Activated T-cell treated with anti-CD3 and anti-CD28 coated beads, Interleukin-2, amount 50 U/mL, for 72 hours (primary cell): ENCODE measurements around the gene KDSR. TPM values are rescaled to one million over a fixed set of nuclear protein-coding genes. Genes with fewer than 3 reads are reported as not detected.
A peak's percentile ranks its signal among the peaks of the same experiment; 100 is the strongest.

ENCODE experiments used
- ATAC-seq, 2 donors: fragments of 150-1000 bp; cut with Tn5 transposase; replicated peaks in 1 of 2; 2 replicates each; pipeline ENCODE4 v1.10.0; 2021; ENCODE audit warnings: moderate library complexity in 2 of 2, mild to moderate bottlenecking in 1 of 2
- DNase-seq, 2 donors: peaks; one replicate each; pipeline ENCODE4 v3.0.0; 2021 to 2022; ENCODE audit warnings: mixed read lengths in 1 of 2
- H3K27ac Mint-ChIP-seq: one replicate; pipeline ENCODE4 v1.8.0; 2022; ENCODE audit warnings: mild to moderate bottlenecking, moderate library complexity, mixed read lengths
- H3K27me3 Mint-ChIP-seq: one replicate; pipeline ENCODE4 v1.8.0; 2022; ENCODE audit warnings: low read depth, mixed read lengths
- H3K36me3 Mint-ChIP-seq, 2 donors: one replicate each; pipeline ENCODE4 v1.8.0; 2022; ENCODE audit warnings: mixed read lengths in 2 of 2, mild to moderate bottlenecking in 1 of 2; ENCODE audit not compliant: insufficient read depth in 2 of 2
- H3K4me1 Mint-ChIP-seq: one replicate; pipeline ENCODE4 v1.8.0; 2022; ENCODE audit warnings: low read depth, mixed read lengths
- H3K4me3 Mint-ChIP-seq, 2 donors: one replicate each; pipeline ENCODE4 v1.8.0; 2022; ENCODE audit warnings: mild to moderate bottlenecking in 2 of 2, mixed read lengths in 2 of 2, moderate library complexity in 2 of 2
- H3K9me3 Mint-ChIP-seq, 2 donors: one replicate each; pipeline ENCODE4 v1.8.0; 2022; ENCODE audit warnings: mixed read lengths in 2 of 2
- total RNA-seq, 2 donors: library from RNA; stranded (reverse); gene quantifications; one replicate each; pipeline ENCODE4 v1.2.3, GENCODE V29; 2022

The KDSR gene
- total RNA-seq, 2 donors from 2014 or later, result 69.6 to 81.0 TPM

DNA sequence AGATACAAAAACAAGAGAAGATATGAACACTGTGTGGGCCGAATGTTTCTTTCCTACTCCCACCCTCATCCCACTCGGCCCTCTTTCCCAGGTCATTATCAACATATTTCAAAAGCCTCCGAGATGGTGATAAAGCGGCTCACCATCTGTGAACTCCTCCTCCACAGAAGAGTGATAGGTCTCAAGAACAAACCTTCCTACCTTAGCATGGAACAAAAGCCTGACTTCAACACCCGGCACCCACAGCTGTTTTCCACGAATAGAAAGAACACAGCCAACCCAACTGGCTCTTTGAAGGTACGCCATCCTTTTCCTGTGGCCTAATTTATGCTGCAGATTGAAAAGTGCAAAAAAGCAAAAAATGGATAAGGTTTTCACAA is 76.2 kb downstream of the KDSR start:
- ATAC-seq (peak in 1 of 2 donors; percentile 25), DNase-seq (no peak)
- peaks cover 29% of the 10 kb centered on the region in 2 donors for H3K36me3 Mint-ChIP-seq
- no peaks in the 10 kb centered on the region for H3K9me3 Mint-ChIP-seq
- H3K27ac Mint-ChIP-seq, result peak overlapping the region; percentile 87
- no peaks in the 10 kb centered on the region for H3K27me3 Mint-ChIP-seq
- H3K4me3 Mint-ChIP-seq, result peak overlapping the region; percentile 49 to 62
- peaks cover 6% of the 10 kb centered on the region for H3K4me1 Mint-ChIP-seq

DNA sequence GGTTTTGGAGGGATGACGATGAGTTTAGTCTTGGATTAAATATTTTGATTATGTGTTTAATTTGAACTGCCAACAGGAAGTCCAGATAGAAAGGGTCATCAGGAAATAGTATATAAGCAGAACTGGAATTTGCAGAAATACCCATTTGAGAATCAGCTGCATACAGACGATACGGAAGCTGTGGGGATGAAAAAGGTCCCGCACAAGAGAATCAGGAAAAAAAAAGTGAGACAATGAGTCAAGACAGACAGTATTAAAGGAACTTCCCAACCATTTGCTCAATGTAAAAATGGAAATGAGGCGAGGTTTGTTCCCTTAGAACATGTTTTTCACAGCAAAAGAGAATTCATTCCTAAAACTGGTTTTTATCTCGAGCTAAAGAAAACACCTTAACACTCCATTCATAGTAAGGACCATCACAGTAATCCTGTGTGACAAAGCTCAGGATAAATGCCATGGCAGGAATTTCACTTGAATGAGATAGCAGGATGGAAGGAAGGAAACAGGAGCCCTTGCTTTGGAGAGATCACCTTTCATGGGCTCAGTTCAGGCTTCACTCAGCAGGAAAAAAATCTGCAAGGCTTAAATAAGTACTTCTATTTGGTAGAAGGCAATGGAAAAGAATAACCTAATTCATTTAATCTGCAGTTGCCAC is 76.7 kb downstream of the KDSR start:
- H3K4me1 Mint-ChIP-seq, result peaks cover under 1% of the 10 kb centered on the region
- no peaks in the 10 kb centered on the region for H3K9me3 Mint-ChIP-seq
- no peak for DNase-seq
- peaks cover 26 to 29% of the 10 kb centered on the region in 2 donors for H3K36me3 Mint-ChIP-seq
- H3K27me3 Mint-ChIP-seq, result no peaks in the 10 kb centered on the region
- ATAC-seq, result no peak
- H3K27ac Mint-ChIP-seq, result peak overlapping the region; percentile 87
- peak overlapping the region; percentile 49 to 62 for H3K4me3 Mint-ChIP-seq

DNA sequence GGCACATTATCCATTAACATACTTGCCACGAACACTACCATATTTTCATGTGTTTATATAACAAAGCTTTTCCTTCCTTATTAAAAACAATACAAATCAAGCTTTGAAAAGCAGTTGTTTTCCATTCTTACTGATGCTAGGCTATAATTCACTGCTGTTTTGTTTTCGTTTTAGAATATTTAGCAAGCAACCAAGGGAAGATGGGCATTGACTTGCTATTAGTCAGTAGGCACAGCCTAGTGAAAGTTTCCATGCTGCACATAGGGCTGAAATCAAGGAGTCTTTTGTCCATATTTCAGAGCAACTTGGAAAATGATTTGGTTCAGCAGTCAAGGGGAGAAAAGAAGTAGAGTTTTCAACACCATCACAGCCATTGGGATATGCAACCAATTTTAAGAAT is 78.7 kb downstream of the KDSR start:
- Mint-ChIP-seq H3K9me3 (no peaks in the 10 kb centered on the region), H3K27ac (no peak overlapping the region), H3K4me3 (no peak overlapping the region), H3K4me1 (peaks cover 8% of the 10 kb centered on the region), H3K27me3 (no peaks in the 10 kb centered on the region), H3K36me3 (peaks cover 20 to 29% of the 10 kb centered on the region in 2 donors)
- DNase-seq (no peak), ATAC-seq (no peak)

DNA sequence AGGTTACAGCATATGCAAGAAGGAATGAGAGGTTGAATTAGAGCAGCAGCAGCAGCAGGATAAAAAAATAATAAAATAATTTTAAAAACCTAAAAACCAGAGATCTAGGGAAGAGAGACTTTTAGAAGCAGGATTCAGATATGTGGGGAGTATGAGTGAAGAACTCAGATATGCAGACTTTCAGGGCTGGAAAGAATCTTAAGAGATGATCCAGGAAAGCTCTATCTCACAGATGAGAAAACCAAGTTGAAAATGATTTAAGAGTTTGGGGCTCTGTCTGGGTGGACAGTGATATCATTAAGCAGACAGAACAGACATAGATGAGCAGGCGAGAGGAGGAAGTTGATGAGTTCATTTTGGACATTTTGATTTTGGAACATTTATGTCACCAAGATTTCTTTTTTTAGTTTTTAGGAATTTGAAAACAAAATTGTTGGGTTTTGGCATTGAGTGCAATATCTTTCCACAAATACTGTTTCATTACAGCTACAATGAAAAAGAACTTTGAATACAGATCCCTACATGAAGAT is 79.2 kb downstream of the KDSR start:
- peaks cover 18 to 27% of the 10 kb centered on the region in 2 donors for H3K36me3 Mint-ChIP-seq
- no peak for ATAC-seq
- H3K27me3 Mint-ChIP-seq, result no peaks in the 10 kb centered on the region
- H3K4me3 Mint-ChIP-seq, result no peak overlapping the region
- no peaks in the 10 kb centered on the region for H3K9me3 Mint-ChIP-seq
- peaks cover 11% of the 10 kb centered on the region for H3K4me1 Mint-ChIP-seq
- no peak for DNase-seq
- H3K27ac Mint-ChIP-seq, result no peak overlapping the region

DNA sequence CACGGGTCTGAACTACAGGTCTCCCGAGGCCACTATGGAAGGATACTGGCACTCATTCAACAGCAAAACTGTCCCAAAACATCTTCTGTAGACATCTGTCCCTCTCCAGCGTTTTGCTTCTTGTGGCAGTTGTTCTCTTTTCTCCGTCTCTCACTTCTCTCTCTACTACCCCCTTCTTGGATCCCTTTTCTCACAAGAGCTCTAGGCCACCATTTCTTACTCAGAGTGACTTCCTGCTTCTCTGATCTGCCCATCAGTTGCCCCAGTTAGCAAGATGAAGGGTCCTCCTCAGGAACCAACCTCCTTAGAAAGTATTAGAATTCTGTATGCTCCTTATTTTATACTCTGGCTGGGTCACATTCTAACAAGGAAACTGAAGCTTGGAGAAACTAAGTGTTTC is 80.1 kb downstream of the KDSR start:
- Mint-ChIP-seq H3K9me3 (no peaks in the 10 kb centered on the region), H3K27me3 (no peaks in the 10 kb centered on the region), H3K36me3 (peaks cover 13 to 23% of the 10 kb centered on the region in 2 donors), H3K27ac (no peak overlapping the region), H3K4me3 (no peak overlapping the region), H3K4me1 (peaks cover 11% of the 10 kb centered on the region)
- ATAC-seq (no peak), DNase-seq (no peak)

DNA sequence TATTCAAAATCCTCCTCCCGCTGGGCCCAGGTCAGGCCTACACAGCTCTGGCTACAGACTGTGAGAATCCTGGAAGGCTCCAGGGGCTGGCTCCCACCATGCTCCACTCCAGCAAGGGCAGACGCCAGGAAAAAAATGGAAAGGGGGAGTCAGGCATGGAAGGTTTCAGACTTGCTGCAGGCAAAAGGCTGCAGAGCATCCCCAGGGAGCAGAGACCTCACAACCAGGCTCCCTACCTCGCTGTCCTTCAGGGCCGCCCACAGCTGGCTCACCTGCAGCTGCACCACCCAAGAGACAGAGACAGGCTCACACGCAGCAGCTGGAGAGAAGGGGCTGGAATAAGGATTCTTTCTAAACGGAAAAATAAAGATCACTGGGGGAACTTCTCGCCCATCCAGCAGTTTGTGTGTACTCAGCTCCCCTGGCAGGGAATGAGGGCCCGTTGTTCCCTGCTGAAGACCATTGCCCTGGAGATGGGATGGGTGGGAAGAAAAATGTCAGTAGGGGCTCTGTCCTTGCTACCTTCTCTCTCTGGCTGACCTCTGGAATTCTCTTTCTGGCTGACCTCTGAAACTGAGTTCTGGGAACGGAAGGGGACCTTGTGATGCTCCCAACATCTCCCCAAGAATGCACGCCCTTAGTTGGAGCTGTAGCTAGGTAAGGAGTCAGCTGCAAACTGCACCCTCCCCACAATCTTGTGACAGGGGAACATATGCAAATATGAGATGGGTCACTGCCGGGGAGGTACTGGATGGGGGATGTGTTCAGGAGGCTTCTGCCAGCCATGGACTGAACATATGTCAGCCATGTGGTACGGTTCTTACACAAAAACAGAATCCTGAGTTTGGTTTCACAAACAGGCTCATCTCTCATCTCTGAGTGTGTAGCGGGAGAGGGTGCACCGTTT is 81.9 kb downstream of the KDSR start:
- Mint-ChIP-seq H3K27me3 (no peaks in the 10 kb centered on the region), H3K36me3 (peaks cover 19 to 31% of the 10 kb centered on the region in 2 donors), H3K4me1 (peaks cover 24% of the 10 kb centered on the region), H3K4me3 (no peak overlapping the region), H3K27ac (no peak overlapping the region), H3K9me3 (peaks cover 0 to 3% of the 10 kb centered on the region in 2 donors)
- no peak for DNase-seq
- peak; percentile 34 to 42 for ATAC-seq

DNA sequence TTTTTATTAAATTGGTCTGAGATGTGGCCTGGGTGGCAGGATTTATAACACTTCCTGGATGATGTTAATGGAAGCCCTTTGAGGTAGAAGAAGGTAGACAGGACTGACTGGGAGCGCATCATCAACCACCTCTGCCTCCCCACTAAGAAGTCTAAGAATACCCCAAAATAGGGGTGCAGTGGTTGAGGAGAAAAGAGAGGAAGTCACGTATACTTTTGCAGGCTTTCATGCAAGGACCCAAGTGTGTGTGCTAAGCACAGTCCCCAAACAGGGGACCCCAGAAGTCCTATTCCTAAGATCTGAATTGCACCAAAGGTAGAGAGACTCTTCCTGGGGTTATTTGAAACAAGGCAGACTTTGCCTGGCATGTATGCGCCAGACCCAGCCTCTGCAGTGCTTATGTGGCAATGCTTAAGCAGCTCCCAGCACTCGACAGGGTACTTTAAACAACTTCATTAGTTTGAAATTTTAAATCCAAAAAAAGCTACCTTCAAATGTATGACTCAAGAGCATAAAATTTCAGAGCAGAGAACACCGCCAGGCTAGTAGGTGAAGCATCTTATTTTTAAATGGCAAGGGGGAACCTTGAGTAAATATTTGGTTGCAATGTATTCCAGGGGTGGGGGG is 82.7 kb downstream of the KDSR start:
- Mint-ChIP-seq H3K36me3 (peaks cover 19 to 31% of the 10 kb centered on the region in 2 donors), H3K4me3 (no peak overlapping the region), H3K9me3 (peaks cover 0 to 3% of the 10 kb centered on the region in 2 donors), H3K4me1 (peaks cover 29% of the 10 kb centered on the region), H3K27me3 (no peaks in the 10 kb centered on the region), H3K27ac (peak overlapping the region; percentile 68)
- ATAC-seq (no peak), DNase-seq (no peak)

DNA sequence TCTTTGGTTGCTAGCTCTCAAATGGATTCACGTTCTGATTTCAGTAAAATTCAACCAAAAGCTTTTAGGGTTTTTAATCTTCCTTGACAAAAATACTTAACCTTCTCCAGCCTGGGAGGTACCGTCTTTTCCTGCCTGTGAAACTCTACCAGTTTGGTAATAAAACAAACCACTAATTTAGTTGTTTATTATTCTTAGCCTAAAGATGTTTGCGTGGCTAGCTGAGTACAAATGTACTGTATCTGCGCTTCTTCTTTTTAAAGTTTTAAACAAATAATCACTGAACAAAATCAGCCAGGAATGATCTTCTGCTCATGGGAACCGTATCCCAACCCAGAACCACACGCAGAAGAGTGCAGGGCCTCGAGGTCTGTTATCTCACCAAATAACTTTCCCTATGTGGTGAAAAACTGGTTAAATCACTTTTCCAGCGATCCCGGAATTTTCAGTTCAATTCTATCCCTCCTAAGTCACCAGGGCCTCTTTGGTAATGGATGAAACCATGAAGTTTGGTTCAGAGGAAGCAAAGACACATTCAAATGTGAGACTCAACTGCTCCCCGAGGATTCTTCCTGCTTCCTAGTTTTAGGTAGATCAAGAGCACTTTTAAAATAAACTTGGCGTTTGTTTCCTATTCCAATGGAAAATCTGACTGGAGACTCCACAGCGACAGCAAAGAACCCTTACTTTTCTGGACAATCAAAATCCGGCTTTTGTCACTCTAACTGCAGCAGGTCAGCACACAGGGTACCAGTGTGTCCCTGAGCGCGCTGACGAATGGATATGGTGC is 83.5 kb downstream of the KDSR start:
- DNase-seq (no peak), ATAC-seq (no peak)
- no peak overlapping the region for H3K4me3 Mint-ChIP-seq
- peaks cover 0 to 3% of the 10 kb centered on the region in 2 donors for H3K9me3 Mint-ChIP-seq
- H3K27ac Mint-ChIP-seq, result peak overlapping the region; percentile 31
- H3K36me3 Mint-ChIP-seq, result peaks cover 19 to 38% of the 10 kb centered on the region in 2 donors
- H3K27me3 Mint-ChIP-seq, result no peaks in the 10 kb centered on the region
- peaks cover 37% of the 10 kb centered on the region for H3K4me1 Mint-ChIP-seq

DNA sequence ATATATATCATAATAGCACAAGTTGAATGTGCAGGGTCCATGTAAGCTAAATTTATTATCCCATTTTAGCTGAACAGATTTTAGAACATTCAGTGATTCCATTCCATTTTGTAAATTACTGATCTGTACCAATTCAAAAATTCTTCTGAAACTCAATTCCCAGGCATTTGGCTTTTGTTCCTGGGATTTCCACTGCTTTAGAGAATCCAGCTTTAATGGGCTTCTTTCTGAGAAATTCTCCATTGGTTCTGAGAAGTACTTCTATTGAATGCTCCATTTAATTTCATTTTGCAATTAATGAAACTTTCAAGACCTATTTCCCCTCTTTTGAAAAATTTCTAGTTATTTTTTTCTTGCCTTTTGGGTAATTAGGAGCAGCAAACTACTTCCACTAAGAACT is 84.2 kb downstream of the KDSR start:
- Mint-ChIP-seq H3K4me1 (peaks cover 44% of the 10 kb centered on the region), H3K9me3 (peaks cover 0 to 5% of the 10 kb centered on the region in 2 donors), H3K36me3 (peaks cover 21 to 44% of the 10 kb centered on the region in 2 donors), H3K27ac (no peak overlapping the region), H3K27me3 (no peaks in the 10 kb centered on the region), H3K4me3 (no peak overlapping the region)
- ATAC-seq, result no peak
- DNase-seq, result no peak

Other genes starting within 250 kb of the KDSR start
- gene BCL2, start 47.4 kb downstream of the KDSR start, total RNA-seq, result 100 to 1,000 TPM in 1 of 2 donors, 10 to 100 TPM in 1; 98.3 to 133 TPM
- gene VPS4B, start 55.3 kb upstream of the KDSR start, total RNA-seq, result 10 to 100 TPM; 70.8 to 75.5 TPM
- gene SERPINB5, start 109.8 kb upstream of the KDSR start, total RNA-seq, result not detected
- not detected for gene SERPINB12, start 175.2 kb upstream of the KDSR start, total RNA-seq
- gene SERPINB13, start 220.1 kb upstream of the KDSR start, total RNA-seq, result not detected